ENCODE measurements around the gene PLA2G15. TPM values are rescaled to one million over a fixed set of nuclear protein-coding genes. Genes with fewer than 3 reads are reported as not detected.

Gene PLA2G15
- total and polyA plus RNA-seq, 5 donors, result 18.2 to 30.8 (median 27.8) TPM

GRCh38 chr16:68289202-68289601, 44.0 kb downstream of the PLA2G15 start:
- peak overlapping the region; percentile 65 for H3K27ac ChIP-seq (ENCODE audit: low read length)
- DNase-seq, result no peak
- peaks cover 37% of the 10 kb centered on the region for H3K4me1 ChIP-seq (ENCODE audit: control insufficient read depth, insufficient read depth, low read length)
- H3K4me3 ChIP-seq (ENCODE audit: low read length), result no peak overlapping the region
- H3K27me3 ChIP-seq (ENCODE audit: control insufficient read depth, insufficient read depth), result no peaks in the 10 kb centered on the region
- H3K9me3 ChIP-seq (ENCODE audit: control insufficient read depth, low read length), result no peaks in the 10 kb centered on the region
- WGBS, result 93% methylated on average over 2 of the region's 2 CpGs
- no peak for ATAC-seq
- intact Hi-C loops (cut with DNase I), result no loop called here

- Histone ChIP-seq H3K9me3 (ENCODE audit: control insufficient read depth, low read length) (no peaks in the 10 kb centered on the region), H3K27me3 (ENCODE audit: control insufficient read depth, insufficient read depth) (no peaks in the 10 kb centered on the region), H3K4me1 (ENCODE audit: control insufficient read depth, insufficient read depth, low read length) (peaks cover 36% of the 10 kb centered on the region), H3K27ac (ENCODE audit: low read length) (peak overlapping the region; percentile 72), H3K4me3 (ENCODE audit: low read length) (no peak overlapping the region)
- 46% methylated on average over 4 of the region's 4 CpGs for WGBS
- ATAC-seq (peak in 1 of 2 donors; percentile 42), DNase-seq (no peak)
- intact Hi-C loops (cut with DNase I), result no loop called here
Observed at GRCh38 chr16:68289621-68290329, 44.6 kb downstream of the PLA2G15 start.

GRCh38 chr16:68290450-68290849, 45.3 kb downstream of the PLA2G15 start:
- intact Hi-C loops (cut with DNase I), result no loop called here
- H3K27me3 ChIP-seq (ENCODE audit: control insufficient read depth, insufficient read depth), result no peaks in the 10 kb centered on the region
- no peak for ATAC-seq
- H3K9me3 ChIP-seq (ENCODE audit: control insufficient read depth, low read length), result no peaks in the 10 kb centered on the region
- H3K27ac ChIP-seq (ENCODE audit: low read length), result peak overlapping the region; percentile 72
- 62% methylated on average over 6 of the region's 6 CpGs for WGBS
- H3K4me3 ChIP-seq (ENCODE audit: low read length), result no peak overlapping the region
- DNase-seq, result no peak
- H3K4me1 ChIP-seq (ENCODE audit: control insufficient read depth, insufficient read depth, low read length), result peaks cover 30% of the 10 kb centered on the region

GRCh38 chr16:68291227-68291626, 46.1 kb downstream of the PLA2G15 start:
- Histone ChIP-seq H3K27ac (ENCODE audit: low read length) (peak overlapping the region; percentile 17), H3K4me3 (ENCODE audit: low read length) (no peak overlapping the region), H3K27me3 (ENCODE audit: control insufficient read depth, insufficient read depth) (no peaks in the 10 kb centered on the region), H3K9me3 (ENCODE audit: control insufficient read depth, low read length) (no peaks in the 10 kb centered on the region), H3K4me1 (ENCODE audit: control insufficient read depth, insufficient read depth, low read length) (peaks cover 26% of the 10 kb centered on the region)
- intact Hi-C loops (cut with DNase I), result no loop called here
- WGBS, result 84% methylated on average over 4 of the region's 4 CpGs
- ATAC-seq, result no peak
- no peak for DNase-seq

- Histone ChIP-seq H3K4me3 (ENCODE audit: low read length) (no peak overlapping the region), H3K4me1 (ENCODE audit: control insufficient read depth, insufficient read depth, low read length) (peaks cover 18% of the 10 kb centered on the region), H3K27me3 (ENCODE audit: control insufficient read depth, insufficient read depth) (no peaks in the 10 kb centered on the region), H3K27ac (ENCODE audit: low read length) (no peak overlapping the region), H3K9me3 (ENCODE audit: control insufficient read depth, low read length) (no peaks in the 10 kb centered on the region)
- no peak for DNase-seq
- ATAC-seq, result no peak
- 97% methylated on average over 5 of the region's 5 CpGs for WGBS
- intact Hi-C loops (cut with DNase I), result no loop called here
Observed at GRCh38 chr16:68292425-68292824, 47.3 kb downstream of the PLA2G15 start.

- peak overlapping the region; percentile 11 for H3K27ac ChIP-seq (ENCODE audit: low read length)
- no peak overlapping the region for H3K4me3 ChIP-seq (ENCODE audit: low read length)
- peaks cover 15% of the 10 kb centered on the region for H3K4me1 ChIP-seq (ENCODE audit: control insufficient read depth, insufficient read depth, low read length)
- intact Hi-C loops (cut with DNase I), result no loop called here
- H3K9me3 ChIP-seq (ENCODE audit: control insufficient read depth, low read length), result no peaks in the 10 kb centered on the region
- DNase-seq (peak in 2 of 3 donors; percentile 64 to 72), ATAC-seq (peak in 1 of 2 donors; percentile 20)
- no peaks in the 10 kb centered on the region for H3K27me3 ChIP-seq (ENCODE audit: control insufficient read depth, insufficient read depth)
- WGBS, result 58% methylated on average over 12 of the region's 12 CpGs
Observed at GRCh38 chr16:68296291-68296690, 51.1 kb downstream of the PLA2G15 start.

- Histone ChIP-seq H3K4me1 (ENCODE audit: control insufficient read depth, insufficient read depth, low read length) (peaks cover 15% of the 10 kb centered on the region), H3K27me3 (ENCODE audit: control insufficient read depth, insufficient read depth) (no peaks in the 10 kb centered on the region), H3K4me3 (ENCODE audit: low read length) (no peak overlapping the region), H3K9me3 (ENCODE audit: control insufficient read depth, low read length) (no peaks in the 10 kb centered on the region), H3K27ac (ENCODE audit: low read length) (peak overlapping the region; percentile 32)
- 79% methylated on average over 6 of the region's 6 CpGs for WGBS
- intact Hi-C loops (cut with DNase I), result no loop called here
- ATAC-seq (no peak), DNase-seq (no peak)
Observed at GRCh38 chr16:68296693-68297092, 51.5 kb downstream of the PLA2G15 start.

GRCh38 chr16:68297908-68298307, 52.7 kb downstream of the PLA2G15 start:
- H3K4me3 ChIP-seq (ENCODE audit: low read length), result no peak overlapping the region
- DNase-seq, result no peak
- peaks cover 12% of the 10 kb centered on the region for H3K4me1 ChIP-seq (ENCODE audit: control insufficient read depth, insufficient read depth, low read length)
- H3K27me3 ChIP-seq (ENCODE audit: control insufficient read depth, insufficient read depth), result no peaks in the 10 kb centered on the region
- no peaks in the 10 kb centered on the region for H3K9me3 ChIP-seq (ENCODE audit: control insufficient read depth, low read length)
- H3K27ac ChIP-seq (ENCODE audit: low read length), result peak overlapping the region; percentile 79
- intact Hi-C loops (cut with DNase I), result no loop called here
- WGBS, result 62% methylated on average over 3 of the region's 3 CpGs
- no peak for ATAC-seq

- Histone ChIP-seq H3K9me3 (ENCODE audit: control insufficient read depth, low read length) (no peaks in the 10 kb centered on the region), H3K27ac (ENCODE audit: low read length) (peak overlapping the region; percentile 79), H3K4me1 (ENCODE audit: control insufficient read depth, insufficient read depth, low read length) (peaks cover 12% of the 10 kb centered on the region), H3K27me3 (ENCODE audit: control insufficient read depth, insufficient read depth) (no peaks in the 10 kb centered on the region), H3K4me3 (ENCODE audit: low read length) (no peak overlapping the region)
- 85% methylated on average over 3 of the region's 3 CpGs for WGBS
- intact Hi-C loops (cut with DNase I), result no loop called here
- ATAC-seq (no peak), DNase-seq (no peak)
Observed at GRCh38 chr16:68298312-68298711, 53.1 kb downstream of the PLA2G15 start.

- Histone ChIP-seq H3K9me3 (ENCODE audit: control insufficient read depth, low read length) (no peaks in the 10 kb centered on the region), H3K4me1 (ENCODE audit: control insufficient read depth, insufficient read depth, low read length) (peaks cover 11% of the 10 kb centered on the region), H3K27me3 (ENCODE audit: control insufficient read depth, insufficient read depth) (no peaks in the 10 kb centered on the region), H3K4me3 (ENCODE audit: low read length) (no peak overlapping the region), H3K27ac (ENCODE audit: low read length) (peak overlapping the region; percentile 79)
- 28% methylated on average over 5 of the region's 5 CpGs for WGBS
- ATAC-seq (peak; percentile 53 to 60), DNase-seq (peak; percentile 76 to 90 (median 85))
- intact Hi-C loops (cut with DNase I), result no loop called here
Observed at GRCh38 chr16:68298907-68299561, 53.9 kb downstream of the PLA2G15 start.

GRCh38 chr16:68299571-68300453, 54.6 kb downstream of the PLA2G15 start:
- 62% methylated on average over 11 of the region's 11 CpGs for WGBS
- Histone ChIP-seq H3K9me3 (ENCODE audit: control insufficient read depth, low read length) (no peaks in the 10 kb centered on the region), H3K4me1 (ENCODE audit: control insufficient read depth, insufficient read depth, low read length) (peaks cover 11% of the 10 kb centered on the region), H3K4me3 (ENCODE audit: low read length) (no peak overlapping the region), H3K27ac (ENCODE audit: low read length) (no peak overlapping the region), H3K27me3 (ENCODE audit: control insufficient read depth, insufficient read depth) (no peaks in the 10 kb centered on the region)
- no peak for ATAC-seq
- intact Hi-C loops (cut with DNase I), result no loop called here
- no peak for DNase-seq

All from right cardiac atrium (tissue), 5 donors.